Activated CD4-positive, alpha-beta T cell treated with anti-CD3 and anti-CD28 coated beads for 36 hours (primary cell): ENCODE measurements around the gene SLC6A2. TPM values are rescaled to one million over a fixed set of nuclear protein-coding genes. Genes with fewer than 3 reads are reported as not detected.
"Not testable (repeated sequence)": the region's sequence is repeated elsewhere in the genome, so short reads cannot be mapped to it uniquely, and the experiment has no call there.

Experiments
- ATAC-seq: fragments of 200-7000 bp; cut with Tn5 transposase; one replicate; pipeline ENCODE4 v1.10.0; 2021; ENCODE audit warnings: mild to moderate bottlenecking, moderate library complexity
- CTCF ChIA-PET: fragments of 350-600 bp; sonication (Branson Sonifier 250); formaldehyde crosslinking; loops from one replicate; lab custom pipeline; 2021; ENCODE audit warnings: antibody characterized with exemption; lab: Charles Lee
- POLR2A ChIA-PET: fragments of 350-600 bp; sonication (Branson Sonifier 250); formaldehyde crosslinking; loops from one replicate; lab custom pipeline; 2021; ENCODE audit warnings: antibody characterized with exemption, inconsistent platforms; lab: Charles Lee
- DNase-seq: peaks from one replicate; pipeline ENCODE4 v3.0.0-alpha.2; 2020
- H3K27ac Mint-ChIP-seq: one replicate; pipeline ENCODE4 v1.8.0; 2021; ENCODE audit warnings: mixed read lengths
- H3K27me3 Mint-ChIP-seq: one replicate; pipeline ENCODE4 v1.8.0; 2021; ENCODE audit warnings: mixed read lengths
- H3K36me3 Mint-ChIP-seq: one replicate; pipeline ENCODE4 v1.8.0; 2021; ENCODE audit warnings: low read depth, mixed read lengths
- H3K4me1 Mint-ChIP-seq: one replicate; pipeline ENCODE4 v1.8.0; 2021; ENCODE audit warnings: mixed read lengths
- H3K4me3 Mint-ChIP-seq: one replicate; pipeline ENCODE4 v1.8.0; 2021; ENCODE audit warnings: mild to moderate bottlenecking, moderate library complexity, mixed read lengths
- H3K9me3 Mint-ChIP-seq: one replicate; pipeline ENCODE4 v1.8.0; 2021; ENCODE audit warnings: low read depth, mixed read lengths
- intact Hi-C, 2 experiments: fragments of 100-400 bp; cut with DNase I in 1 of 2; cut with micrococcal nuclease in 1 of 2; formaldehyde crosslinking; loops; one replicate each; pipeline versions ENCODE4 v1.14.2 to v1.15.1; 2022 to 2024; cut with DNase I, micrococcal nuclease
- total RNA-seq, 2 experiments: library from RNA; stranded (reverse); gene quantifications; one replicate each; pipeline ENCODE4 v1.2.3, GENCODE V29; 2021

SLC6A2 gene
- total RNA-seq, 2 experiments from 2014 or later, result not detected

- intact Hi-C loops, result no loop called here
- peaks cover 11% of the 10 kb centered on the region for H3K27me3 Mint-ChIP-seq
- ChIA-PET CTCF (no interaction called here), POLR2A (no interaction called here)
- H3K36me3 Mint-ChIP-seq, result no peaks in the 10 kb centered on the region
- H3K9me3 Mint-ChIP-seq, result no peaks in the 10 kb centered on the region
- ATAC-seq (no peak), DNase-seq (no peak)
- no peak overlapping the region for H3K27ac Mint-ChIP-seq
- no peaks in the 10 kb centered on the region for H3K4me1 Mint-ChIP-seq
- no peak overlapping the region for H3K4me3 Mint-ChIP-seq
These were observed 69.4 kb downstream of the SLC6A2 start for GRCh38 chr16:55725055-55725777.

DNA sequence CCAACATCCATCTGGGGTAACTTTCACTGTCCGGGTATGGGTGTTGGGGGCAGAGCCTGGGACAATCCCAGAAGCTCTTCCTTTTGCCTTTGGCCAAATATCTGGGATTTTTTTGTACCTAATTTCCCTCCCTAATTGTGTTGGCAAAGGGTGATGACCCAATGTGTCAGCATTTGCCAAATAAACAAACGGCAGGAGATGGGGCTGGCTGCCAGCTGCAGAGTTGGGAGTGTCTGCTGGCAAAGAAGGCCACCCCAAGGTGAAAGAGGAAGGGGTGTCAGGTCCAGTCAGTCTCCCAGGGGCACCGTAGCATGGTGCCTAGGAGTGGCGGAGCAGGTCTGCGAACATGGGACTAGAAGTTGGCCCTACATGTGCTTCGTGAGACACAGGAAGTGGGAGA, 73.0 kb downstream of the SLC6A2 start:
- POLR2A ChIA-PET, result no interaction called here

DNA sequence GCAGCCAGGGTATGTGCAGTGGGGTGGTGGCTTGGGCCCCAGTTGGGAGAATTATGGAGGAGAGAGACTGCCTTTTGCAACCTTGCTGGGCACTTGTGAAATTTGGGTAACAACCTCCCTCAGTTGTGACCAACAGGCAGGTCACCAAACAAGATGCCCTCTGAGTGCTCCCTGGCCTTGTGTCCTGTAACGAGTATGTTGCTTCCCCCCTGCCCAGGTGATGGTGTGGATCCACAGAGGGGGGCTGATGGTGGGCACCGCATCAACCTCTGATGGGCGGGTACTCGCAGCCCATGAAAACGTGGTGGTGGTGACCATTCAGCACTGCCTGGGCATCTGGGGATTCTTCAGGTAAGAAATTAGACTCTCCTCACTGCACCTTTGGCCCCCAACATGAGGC, 74.3 kb downstream of the SLC6A2 start:
- H3K27ac Mint-ChIP-seq, result no peak overlapping the region
- ATAC-seq (no peak), DNase-seq (no peak)
- no peaks in the 10 kb centered on the region for H3K36me3 Mint-ChIP-seq
- ChIA-PET CTCF (interaction anchor here (0.6 kb wide), 1 partner anchor 18 kb away, joined by 3 read pairs; no protein-coding TSS in a partner anchor), POLR2A (no interaction called here)
- H3K4me1 Mint-ChIP-seq, result no peaks in the 10 kb centered on the region
- H3K27me3 Mint-ChIP-seq, result peaks cover 3% of the 10 kb centered on the region
- intact Hi-C loops, result no loop called here
- H3K9me3 Mint-ChIP-seq, result no peaks in the 10 kb centered on the region
- H3K4me3 Mint-ChIP-seq, result no peak overlapping the region

More for the DNA sequence above, 73.0 kb downstream of the SLC6A2 start:
- no peaks in the 10 kb centered on the region for H3K9me3 Mint-ChIP-seq
- H3K36me3 Mint-ChIP-seq, result no peaks in the 10 kb centered on the region
- no peaks in the 10 kb centered on the region for H3K4me1 Mint-ChIP-seq
- H3K27me3 Mint-ChIP-seq, result peaks cover 2% of the 10 kb centered on the region
- H3K27ac Mint-ChIP-seq, result no peak overlapping the region
- no peak for ATAC-seq
- intact Hi-C loops, result no loop called here
- CTCF ChIA-PET, result no interaction called here
- H3K4me3 Mint-ChIP-seq, result no peak overlapping the region
- DNase-seq, result no peak

- POLR2A ChIA-PET, result no interaction called here
- CTCF ChIA-PET, result no interaction called here
- Mint-ChIP-seq H3K4me3 (no peak overlapping the region), H3K36me3 (no peaks in the 10 kb centered on the region), H3K27ac (no peak overlapping the region), H3K9me3 (no peaks in the 10 kb centered on the region), H3K4me1 (no peaks in the 10 kb centered on the region), H3K27me3 (peaks cover 8% of the 10 kb centered on the region)
- ATAC-seq (no peak), DNase-seq (no peak)
- intact Hi-C loops, result no loop called here
These were observed 76.7 kb downstream of the SLC6A2 start for GRCh38 chr16:55732496-55732895.

DNA sequence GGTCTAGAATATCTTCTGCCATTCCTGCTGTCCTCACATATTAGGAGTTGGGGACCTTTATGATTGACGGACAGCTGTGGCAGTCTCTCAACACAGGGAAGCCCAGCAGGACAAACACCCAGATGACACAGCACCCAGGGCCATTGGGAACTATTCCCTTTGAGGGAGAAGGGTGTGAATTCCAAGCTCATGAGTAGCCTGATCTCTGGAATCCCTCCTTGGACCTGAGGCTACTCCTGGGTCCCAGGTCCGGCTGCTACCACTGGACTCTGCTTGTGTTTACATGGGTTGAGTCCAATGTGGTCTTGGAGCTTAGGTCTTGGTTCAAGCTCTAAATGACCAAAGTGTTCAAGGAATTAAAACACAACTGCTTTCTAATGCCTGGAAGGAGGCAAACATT, 78.9 kb downstream of the SLC6A2 start:
- ChIA-PET POLR2A (no interaction called here), CTCF (no interaction called here)
- H3K9me3 Mint-ChIP-seq, result no peaks in the 10 kb centered on the region
- ATAC-seq (no peak), DNase-seq (no peak)
- no peak overlapping the region for H3K27ac Mint-ChIP-seq
- peaks cover 18% of the 10 kb centered on the region for H3K27me3 Mint-ChIP-seq
- H3K36me3 Mint-ChIP-seq, result no peaks in the 10 kb centered on the region
- intact Hi-C loops, result no loop called here
- no peak overlapping the region for H3K4me3 Mint-ChIP-seq
- H3K4me1 Mint-ChIP-seq, result no peaks in the 10 kb centered on the region

DNA sequence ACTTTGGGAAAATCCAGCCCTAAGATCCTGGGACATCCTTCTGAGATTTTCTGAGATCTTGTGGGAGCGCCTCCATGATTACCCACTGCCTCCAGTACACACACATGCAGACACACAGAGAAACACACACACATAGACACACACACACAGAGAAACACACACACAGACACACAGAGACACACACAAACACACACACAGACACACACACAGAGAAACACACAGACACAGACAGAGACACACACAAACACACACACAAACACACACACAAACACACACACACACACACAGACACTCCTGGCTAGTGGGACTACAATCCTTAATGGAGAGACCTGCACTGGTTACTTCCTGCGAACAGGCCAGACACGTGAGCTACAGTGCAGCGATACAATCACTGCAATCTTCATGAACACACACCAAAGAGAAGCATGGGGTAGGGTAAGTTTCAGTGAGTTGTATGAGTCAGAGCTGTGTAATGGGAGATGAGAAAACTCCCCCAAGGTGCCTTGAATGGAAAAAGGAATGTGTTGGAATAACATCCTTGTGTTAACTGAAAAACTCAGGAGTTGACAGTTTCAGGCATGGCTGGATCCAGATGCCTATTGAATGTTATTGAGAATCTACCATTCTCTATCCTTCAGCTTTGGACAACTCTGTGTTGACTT, 79.5 kb downstream of the SLC6A2 start:
- Mint-ChIP-seq H3K27ac (no peak overlapping the region), H3K4me3 (no peak overlapping the region), H3K36me3 (no peaks in the 10 kb centered on the region), H3K27me3 (peaks cover 18% of the 10 kb centered on the region), H3K9me3 (no peaks in the 10 kb centered on the region), H3K4me1 (no peaks in the 10 kb centered on the region)
- ATAC-seq, result no peak
- intact Hi-C loops, result no loop called here
- DNase-seq, result no peak
- ChIA-PET POLR2A (no interaction called here), CTCF (no interaction called here)

DNA sequence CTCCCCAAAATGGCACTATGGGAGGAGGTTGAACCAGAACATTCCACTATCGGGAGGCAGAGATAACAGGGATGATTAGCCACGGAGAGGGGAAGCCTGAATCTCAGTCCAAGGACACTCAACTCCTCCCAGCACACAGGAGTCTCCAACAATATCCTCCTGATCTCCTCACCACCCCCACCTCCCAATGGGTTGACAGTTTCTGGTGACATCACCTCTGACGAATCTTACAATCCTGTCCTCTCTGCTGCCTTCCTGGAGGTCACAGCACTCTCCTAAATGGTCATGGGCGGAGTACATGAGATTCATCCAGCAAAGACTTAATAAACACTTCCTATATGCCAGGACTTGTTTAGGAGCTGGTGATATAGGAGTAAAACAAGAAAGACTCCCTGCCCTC, 80.9 kb downstream of the SLC6A2 start:
- no peaks in the 10 kb centered on the region for H3K9me3 Mint-ChIP-seq
- intact Hi-C loops, result no loop called here
- peaks cover 16% of the 10 kb centered on the region for H3K27me3 Mint-ChIP-seq
- no peak for ATAC-seq
- no peaks in the 10 kb centered on the region for H3K36me3 Mint-ChIP-seq
- H3K4me1 Mint-ChIP-seq, result no peaks in the 10 kb centered on the region
- no peak overlapping the region for H3K4me3 Mint-ChIP-seq
- H3K27ac Mint-ChIP-seq, result no peak overlapping the region
- DNase-seq, result no peak
- ChIA-PET CTCF (no interaction called here), POLR2A (no interaction called here)

GRCh38 chr16:55737318-55737717, 81.5 kb downstream of the SLC6A2 start:
- intact Hi-C loops, result no loop called here
- ChIA-PET CTCF (no interaction called here), POLR2A (no interaction called here)
- Mint-ChIP-seq H3K4me3 (no peak overlapping the region), H3K27ac (no peak overlapping the region), H3K9me3 (no peaks in the 10 kb centered on the region), H3K27me3 (peaks cover 16% of the 10 kb centered on the region), H3K4me1 (no peaks in the 10 kb centered on the region), H3K36me3 (no peaks in the 10 kb centered on the region)
- no peak for ATAC-seq
- DNase-seq, result no peak

DNA sequence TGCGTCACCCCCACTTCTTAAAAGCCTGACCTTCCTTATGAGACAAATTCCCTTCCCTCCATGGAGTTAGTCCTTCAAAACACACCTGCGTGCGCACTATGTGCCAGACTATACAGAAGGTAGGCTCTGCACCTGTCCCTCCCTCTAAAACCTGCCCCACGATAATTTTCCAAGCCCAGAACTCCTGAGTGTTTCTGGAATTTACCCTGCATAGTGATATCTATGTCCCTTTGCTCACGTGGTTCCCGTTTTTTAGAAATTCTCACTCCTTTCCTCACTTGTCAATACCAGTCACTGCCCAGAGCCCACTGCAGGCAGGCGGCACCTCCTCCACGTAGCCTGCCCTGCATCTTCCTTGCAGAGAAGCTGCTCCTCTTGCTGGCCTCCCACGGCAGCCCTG, 82.2 kb downstream of the SLC6A2 start:
- Mint-ChIP-seq H3K27me3 (peaks cover 16% of the 10 kb centered on the region), H3K4me1 (no peaks in the 10 kb centered on the region), H3K36me3 (no peaks in the 10 kb centered on the region), H3K27ac (no peak overlapping the region), H3K9me3 (no peaks in the 10 kb centered on the region), H3K4me3 (no peak overlapping the region)
- no peak for ATAC-seq
- DNase-seq, result no peak
- ChIA-PET POLR2A (no interaction called here), CTCF (no interaction called here)
- intact Hi-C loops, result no loop called here

DNA sequence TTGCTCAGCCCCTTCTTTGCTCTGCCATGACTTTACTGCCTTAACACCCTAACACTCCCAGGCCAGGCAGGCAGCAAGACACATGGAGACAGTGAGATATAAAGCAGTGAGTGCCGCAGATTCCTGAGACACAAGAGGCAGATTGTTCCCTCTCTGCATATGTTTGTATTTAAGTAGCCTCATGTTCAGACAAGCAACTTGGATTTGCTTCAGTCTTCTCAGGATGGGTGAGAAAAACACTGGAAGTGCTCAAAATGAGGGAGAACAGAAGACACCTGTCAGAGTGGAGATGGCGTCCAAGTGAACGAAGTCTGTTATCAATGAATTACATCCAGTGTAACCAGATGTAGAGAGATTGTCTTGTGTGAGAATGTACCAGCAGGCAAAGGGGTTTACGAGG, 90.3 kb downstream of the SLC6A2 start:
- Mint-ChIP-seq H3K4me1 (no peaks in the 10 kb centered on the region), H3K36me3 (no peaks in the 10 kb centered on the region), H3K4me3 (no peak overlapping the region), H3K9me3 (no peaks in the 10 kb centered on the region), H3K27me3 (peaks cover 26% of the 10 kb centered on the region), H3K27ac (no peak overlapping the region)
- intact Hi-C loops, result no loop called here
- ChIA-PET POLR2A (no interaction called here), CTCF (no interaction called here)
- no peak for DNase-seq
- ATAC-seq, result no peak

DNA sequence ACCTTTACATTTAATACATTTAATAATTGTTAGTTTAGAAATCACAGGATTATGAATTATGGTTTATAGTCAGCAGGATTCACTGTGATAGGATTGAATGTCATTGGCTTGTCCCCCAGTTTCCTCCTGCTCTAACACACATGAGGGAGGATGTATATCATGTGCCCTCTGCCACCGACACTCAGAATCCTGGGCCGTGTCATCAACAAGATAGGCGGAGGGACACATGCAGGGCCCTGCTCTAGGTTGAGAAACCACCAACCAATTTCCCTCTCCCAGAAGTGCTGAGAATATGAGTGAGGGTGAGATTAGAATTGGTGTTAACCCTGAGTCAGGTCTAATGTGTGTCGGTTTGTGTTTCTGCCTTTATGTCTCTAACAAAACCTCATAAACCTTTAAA, 92.0 kb downstream of the SLC6A2 start:
- Mint-ChIP-seq H3K27me3 (peaks cover 26% of the 10 kb centered on the region), H3K4me1 (peaks cover 7% of the 10 kb centered on the region), H3K36me3 (peaks cover 2% of the 10 kb centered on the region), H3K4me3 (no peak overlapping the region), H3K27ac (no peak overlapping the region), H3K9me3 (peaks cover 7% of the 10 kb centered on the region)
- ChIA-PET CTCF (no interaction called here), POLR2A (no interaction called here)
- DNase-seq, result no peak
- no peak for ATAC-seq
- intact Hi-C loops, result no loop called here

- H3K4me3 Mint-ChIP-seq, H3K27me3 Mint-ChIP-seq, H3K36me3 Mint-ChIP-seq, POLR2A ChIA-PET: not testable (repeated sequence)
- Mint-ChIP-seq H3K27ac (peak overlapping the region; percentile 49), H3K9me3 (peaks cover 17% of the 10 kb centered on the region), H3K4me1 (peaks cover 21% of the 10 kb centered on the region)
- DNase-seq (peak; percentile 5), ATAC-seq (peak; percentile 39)
- CTCF ChIA-PET, result interaction anchor here (0.5 kb wide), 1 partner anchor 281 kb away, joined by 3 read pairs; no protein-coding TSS in a partner anchor
- intact Hi-C loops, result loop anchor here in 1 of 2 experiments (2.0 kb wide), 2 partner anchors 282 to 450 kb away; no protein-coding TSS in a partner anchor
These were observed 96.8 kb downstream of the SLC6A2 start for GRCh38 chr16:55752465-55753144.
